HCT116 (cell line): ENCODE measurements around the gene SAMD7. TPM values are rescaled to one million over a fixed set of nuclear protein-coding genes. Genes with fewer than 3 reads are reported as not detected.

ENCODE experiments used
- ATAC-seq: fragments of 200-7000 bp; cut with Tn5 transposase; 2 replicates; pipeline ENCODE4 v1.9.1; 2020; ENCODE audit warnings: mild to moderate bottlenecking, moderate library complexity
- BruUV-seq: library from RNA; stranded (reverse); fragments of 400-500 nt; replicated peaks from 2 replicates; lab custom pipeline; 2021; lab: Mats Ljungman, UMichigan
- CTCF ChIA-PET: fragments of 300-600 bp; sonication (Branson Sonifier 250); formaldehyde crosslinking; loops from one replicate; lab custom pipeline; 2021; ENCODE audit warnings: antibody characterized with exemption; lab: Charles Lee
- POLR2A ChIA-PET: fragments of 300-600, 350-600 bp; sonication (Branson Sonifier 250); formaldehyde crosslinking; loops from one replicate; lab custom pipeline; 2021; ENCODE audit warnings: antibody characterized with exemption; lab: Charles Lee
- RAD21 ChIA-PET, 2 experiments: fragments of 300-600 bp; sonication (Branson Sonifier 250); formaldehyde crosslinking; loops; one replicate each; lab custom pipeline; 2023; ENCODE audit warnings: low total read pairs in 2 of 2; ENCODE audit not compliant: uncharacterized antibody in 2 of 2, unreplicated experiment in 2 of 2, low non-redundant PET in 1 of 2; lab: Charles Lee
- DNase-seq: peaks from one replicate; pipeline ENCODE4 v3.0.0-alpha.2; 2010; ENCODE audit warnings: low read depth, low spot score
- H2AFZ ChIP-seq: fragments of 200-600 bp; shearing (Covaris generic), sonication (generic); 2 replicates; pipeline ENCODE4 v1.6.1; 2017; ENCODE audit warnings: low read depth, mixed run types, mixed read lengths, antibody characterized with exemption, low read length; ENCODE audit not compliant: poor library complexity, severe bottlenecking
- H3K27ac ChIP-seq: 2 replicates; pipeline ENCODE4 v1.5.1; 2012; ENCODE audit warnings: low read depth, low read length
- H3K27me3 ChIP-seq: fragments of 200-600 bp; sonication (generic); 2 replicates; pipeline ENCODE4 v1.6.1; 2016; ENCODE audit warnings: mixed run types, low read length, mixed read lengths; ENCODE audit not compliant: insufficient read depth
- H3K36me3 ChIP-seq, 2 experiments: fragments of 200-500 bp in 1 of 2; fragments of 200-600 bp in 1 of 2; sonication (Bioruptor generic) in 1 of 2; sonication (generic) in 1 of 2; 2 replicates each; pipeline versions ENCODE4 v1.5.1 to v1.6.1; 2014 to 2016; ENCODE audit warnings: low read length in 2 of 2, inconsistent platforms in 1 of 2, mixed read lengths in 1 of 2, mixed run types in 1 of 2; ENCODE audit not compliant: insufficient read depth in 2 of 2, control insufficient read depth in 1 of 2
- H3K4me1 ChIP-seq, 2 experiments: fragments of 200-600 bp in 1 of 2; sonication (generic) in 1 of 2; 2 replicates each; pipeline versions ENCODE4 v1.5.1 to v1.6.1; 2012 to 2017; ENCODE audit warnings: low read length in 2 of 2, inconsistent platforms in 1 of 2, mild to moderate bottlenecking in 1 of 2, mixed read lengths in 1 of 2, mixed run types in 1 of 2, moderate library complexity in 1 of 2; ENCODE audit not compliant: insufficient read depth in 2 of 2, control insufficient read depth in 1 of 2
- H3K4me2 ChIP-seq: fragments of 200-600 bp; sonication (generic); 2 replicates; pipeline ENCODE4 v1.6.1; 2017; ENCODE audit warnings: mixed run types, low read length, mixed read lengths
- H3K4me3 ChIP-seq, 2 experiments: fragments of 200-600 bp in 1 of 2; sonication (generic) in 1 of 2; replicated peaks in 1 of 2; 2 replicates each; pipeline ENCODE4 v1.5.1; 2011 to 2016; ENCODE audit warnings: low read length in 2 of 2, control low read depth in 1 of 2, low read depth in 1 of 2, mild to moderate bottlenecking in 1 of 2, mixed read lengths in 1 of 2, mixed run types in 1 of 2
- H3K79me2 ChIP-seq: fragments of 200-600 bp; sonication (generic); 2 replicates; pipeline ENCODE4 v1.6.1; 2017; ENCODE audit warnings: mild to moderate bottlenecking, mixed run types, low read length, moderate library complexity, mixed read lengths; ENCODE audit not compliant: insufficient read depth
- H3K9ac ChIP-seq: fragments of 200-600 bp; sonication (generic); 2 replicates; pipeline ENCODE4 v1.6.1; 2016; ENCODE audit warnings: low read length, mixed read lengths
- H3K9me2 ChIP-seq: fragments of 200-600 bp; sonication (generic), shearing (Covaris generic); 2 replicates; pipeline ENCODE4 v1.6.1; 2017; ENCODE audit warnings: mixed run types, mild to moderate bottlenecking, moderate library complexity; ENCODE audit not compliant: insufficient read depth
- H3K9me3 ChIP-seq, 2 experiments: fragments of 200-500 bp in 1 of 2; fragments of 200-600 bp in 1 of 2; sonication (Bioruptor generic) in 1 of 2; sonication (generic) in 1 of 2; 2 replicates each; pipeline ENCODE4 v1.6.1; 2014 to 2017; ENCODE audit warnings: low read length in 2 of 2, mixed read lengths in 2 of 2, inconsistent platforms in 1 of 2, low read depth in 1 of 2, mild to moderate bottlenecking in 1 of 2, mixed run types in 1 of 2, moderate library complexity in 1 of 2; ENCODE audit not compliant: control insufficient read depth in 1 of 2, insufficient read depth in 1 of 2
- H4K20me1 ChIP-seq: fragments of 200-600 bp; sonication (generic), shearing (Covaris generic); 2 replicates; pipeline ENCODE4 v1.6.1; 2017; ENCODE audit warnings: mixed run types, mild to moderate bottlenecking, moderate library complexity; ENCODE audit not compliant: insufficient read depth
- CBX3 ChIP-seq: IDR thresholded peaks from 2 replicates; pipeline ENCODE4 v1.6.1; 2012; ENCODE audit warnings: low read depth
- CEBPB ChIP-seq: IDR thresholded peaks from 2 replicates; pipeline ENCODE4 v1.6.1; 2012; ENCODE audit warnings: low read depth
- EGR1 ChIP-seq: IDR thresholded peaks from 2 replicates; pipeline ENCODE4 v1.6.1; 2012; ENCODE audit warnings: low read depth
- ELF1 ChIP-seq: IDR thresholded peaks from 2 replicates; pipeline ENCODE4 v1.6.1; 2012; ENCODE audit warnings: low read depth, borderline replicate concordance
- EZH2 ChIP-seq: fragments of 200-600 bp; sonication (generic); IDR thresholded peaks from 2 replicates; pipeline ENCODE4 v1.6.1; 2017; ENCODE audit warnings: antibody characterized with exemption, mixed run types
- EZH2phosphoT487 ChIP-seq: fragments of 200-600 bp; IDR thresholded peaks from 2 replicates; pipeline ENCODE4 v1.6.1; 2018; ENCODE audit warnings: antibody characterized with exemption, borderline replicate concordance
- JUND ChIP-seq: IDR thresholded peaks from 2 replicates; pipeline ENCODE4 v1.6.1; 2012
- POLR2AphosphoS5 ChIP-seq: IDR thresholded peaks from 2 replicates; pipeline ENCODE4 v1.6.1; 2011; ENCODE audit warnings: mild to moderate bottlenecking, low read depth, low read length, moderate library complexity
- RAD21 ChIP-seq: IDR thresholded peaks from 2 replicates; pipeline ENCODE4 v1.6.1; 2012; ENCODE audit warnings: low read depth, mild to moderate bottlenecking
- SIN3A ChIP-seq: IDR thresholded peaks from 2 replicates; pipeline ENCODE4 v1.6.1; 2012; ENCODE audit warnings: low read depth
- SRF ChIP-seq: IDR thresholded peaks from 2 replicates; pipeline ENCODE4 v1.6.1; 2012; ENCODE audit warnings: low read depth
- TCF7L2 ChIP-seq: IDR thresholded peaks from 2 replicates; pipeline ENCODE4 v1.7.0; 2011; ENCODE audit warnings: borderline replicate concordance, inconsistent platforms; ENCODE audit not compliant: insufficient read depth, insufficient read length; ENCODE audit errors: extremely low read depth
- YY1 ChIP-seq: IDR thresholded peaks from 2 replicates; pipeline ENCODE4 v1.6.1; 2011; ENCODE audit warnings: low read length, low read depth, moderate library complexity, mild to moderate bottlenecking; ENCODE audit not compliant: insufficient replicate concordance; ENCODE audit errors: extremely low read depth
- ZFX ChIP-seq: fragments of 450-650 bp; IDR thresholded peaks from 2 replicates; pipeline ENCODE4 v1.6.1; 2017
- ZNF274 ChIP-seq: fragments of 200-500 bp; sonication (Bioruptor generic); IDR thresholded peaks from 2 replicates; pipeline ENCODE4 v1.6.1; 2014; ENCODE audit warnings: mild to moderate bottlenecking, low read depth, low read length, inconsistent platforms
- intact Hi-C: fragments of 100-400 bp; cut with micrococcal nuclease; formaldehyde crosslinking; loops from 2 replicates; pipeline ENCODE4 v1.10.0; 2022
- total RNA-seq: library from RNA; stranded (reverse); gene quantifications from one replicate; pipeline ENCODE4 v1.2.1, GENCODE V29; 2021; ENCODE audit not compliant: unreplicated experiment
- TF ChIP-seq, protein P1 (sequence below), 3 experiments: fragments of 200-600 bp in 1 of 3; sonication (generic) in 1 of 3; IDR thresholded peaks in 2 of 3; conservative IDR thresholded peaks in 1 of 3; 2 replicates each; pipeline ENCODE4 v1.5.1; 2012 to 2017; ENCODE audit warnings: low read depth in 2 of 3, low read length in 2 of 3, antibody characterized with exemption in 1 of 3, borderline replicate concordance in 1 of 3, control low read depth in 1 of 3, mild to moderate bottlenecking in 1 of 3, mixed read lengths in 1 of 3, mixed run types in 1 of 3, moderate library complexity in 1 of 3; ENCODE audit not compliant: insufficient read depth in 1 of 3
- TF ChIP-seq, protein P2 (sequence below): IDR thresholded peaks from 2 replicates; pipeline ENCODE4 v1.6.1; 2012; ENCODE audit warnings: low read depth
- TF ChIP-seq, protein P3 (sequence below): IDR thresholded peaks from 2 replicates; pipeline ENCODE4 v1.6.1; 2011; ENCODE audit warnings: mild to moderate bottlenecking, low read length, moderate library complexity; ENCODE audit not compliant: insufficient replicate concordance; ENCODE audit errors: extremely low read depth

The SAMD7 gene
- total RNA-seq, 1 experiment from 2014 or later = not detected

DNA sequence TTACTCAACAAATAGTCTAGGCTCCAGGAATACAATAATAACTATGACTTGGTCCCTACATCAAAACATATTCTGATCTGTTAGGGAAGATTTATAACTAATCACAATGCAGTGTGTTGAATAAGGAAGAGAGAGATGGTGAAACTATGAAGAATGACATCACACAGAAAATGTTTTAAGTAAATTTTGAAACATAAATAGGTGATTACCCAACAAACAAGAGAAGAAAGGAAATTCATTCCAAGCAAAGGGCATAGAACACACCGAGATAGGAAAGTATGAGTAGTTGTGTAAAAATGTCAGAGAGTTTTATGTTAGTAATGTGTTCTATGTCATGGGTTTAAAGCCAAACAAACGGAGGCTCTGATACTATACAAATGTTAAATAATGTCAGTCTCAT, 68.7 kb downstream of the SAMD7 start (continued):
- TF ChIP-seq ZNF274 = no peak
- TF ChIP-seq, all 23 proteins: peak for 0

DNA sequence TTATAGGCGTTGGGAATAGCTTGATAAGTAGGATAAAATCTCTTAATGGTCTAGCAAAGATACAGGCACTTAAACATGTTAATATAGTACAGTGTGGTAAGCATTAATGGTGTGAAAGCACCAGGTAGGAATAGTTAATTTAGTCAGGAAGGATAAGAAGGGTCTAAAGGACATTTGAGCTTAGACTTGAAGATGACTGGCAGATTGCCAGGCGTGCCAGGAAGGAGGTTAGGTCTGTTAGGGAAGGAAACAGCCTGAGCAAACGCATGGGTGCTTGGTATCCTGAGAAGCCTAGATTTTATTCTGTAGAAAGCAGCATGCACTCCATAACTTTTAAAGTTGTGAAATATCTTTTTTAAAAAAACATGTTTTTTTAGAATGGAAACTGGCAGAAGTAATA, 72.9 kb downstream of the SAMD7 start:
- H3K4me2 ChIP-seq = no peak overlapping the region
- H4K20me1 ChIP-seq = no peaks in the 10 kb centered on the region
- POLR2A ChIA-PET = no interaction called here
- H3K4me1 ChIP-seq = no peaks in the 10 kb centered on the region
- no peak overlapping the region for H3K27ac ChIP-seq
- no peaks in the 10 kb centered on the region for H3K9me2 ChIP-seq
- peaks cover 23 to 57% of the 10 kb centered on the region in 2 experiments for H3K36me3 ChIP-seq
- H3K9me3 ChIP-seq = no peaks in the 10 kb centered on the region
- H2AFZ ChIP-seq = no peak overlapping the region
- intact Hi-C loops = no loop called here
- H3K79me2 ChIP-seq = no peaks in the 10 kb centered on the region; the same call in 1 of the 2 replicates
- RAD21 ChIA-PET = no interaction called here
- no peaks in the 10 kb centered on the region for H3K27me3 ChIP-seq
- no peak for TF ChIP-seq ELF1
- TF ChIP-seq EZH2 = no peak
- TF ChIP-seq EGR1 = no peak
- TF ChIP-seq EZH2phosphoT487 = no peak
- TF ChIP-seq RAD21 = no peak
- TF ChIP-seq CBX3 = no peak
- TF ChIP-seq, protein P1, sequence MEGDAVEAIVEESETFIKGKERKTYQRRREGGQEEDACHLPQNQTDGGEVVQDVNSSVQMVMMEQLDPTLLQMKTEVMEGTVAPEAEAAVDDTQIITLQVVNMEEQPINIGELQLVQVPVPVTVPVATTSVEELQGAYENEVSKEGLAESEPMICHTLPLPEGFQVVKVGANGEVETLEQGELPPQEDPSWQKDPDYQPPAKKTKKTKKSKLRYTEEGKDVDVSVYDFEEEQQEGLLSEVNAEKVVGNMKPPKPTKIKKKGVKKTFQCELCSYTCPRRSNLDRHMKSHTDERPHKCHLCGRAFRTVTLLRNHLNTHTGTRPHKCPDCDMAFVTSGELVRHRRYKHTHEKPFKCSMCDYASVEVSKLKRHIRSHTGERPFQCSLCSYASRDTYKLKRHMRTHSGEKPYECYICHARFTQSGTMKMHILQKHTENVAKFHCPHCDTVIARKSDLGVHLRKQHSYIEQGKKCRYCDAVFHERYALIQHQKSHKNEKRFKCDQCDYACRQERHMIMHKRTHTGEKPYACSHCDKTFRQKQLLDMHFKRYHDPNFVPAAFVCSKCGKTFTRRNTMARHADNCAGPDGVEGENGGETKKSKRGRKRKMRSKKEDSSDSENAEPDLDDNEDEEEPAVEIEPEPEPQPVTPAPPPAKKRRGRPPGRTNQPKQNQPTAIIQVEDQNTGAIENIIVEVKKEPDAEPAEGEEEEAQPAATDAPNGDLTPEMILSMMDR (IDR thresholded peaks at IDR 0.05 in 2 of 3, conservative IDR thresholded peaks at IDR 0.05 in 1 of 3; ENCODE audit: borderline replicate concordance in 1 of 3, insufficient read depth in 1 of 3, low read depth in 2 of 3, low read length in 2 of 3) = no peak
- no peak for TF ChIP-seq TCF7L2
- no peak for TF ChIP-seq ZNF274
- TF ChIP-seq, protein P2, sequence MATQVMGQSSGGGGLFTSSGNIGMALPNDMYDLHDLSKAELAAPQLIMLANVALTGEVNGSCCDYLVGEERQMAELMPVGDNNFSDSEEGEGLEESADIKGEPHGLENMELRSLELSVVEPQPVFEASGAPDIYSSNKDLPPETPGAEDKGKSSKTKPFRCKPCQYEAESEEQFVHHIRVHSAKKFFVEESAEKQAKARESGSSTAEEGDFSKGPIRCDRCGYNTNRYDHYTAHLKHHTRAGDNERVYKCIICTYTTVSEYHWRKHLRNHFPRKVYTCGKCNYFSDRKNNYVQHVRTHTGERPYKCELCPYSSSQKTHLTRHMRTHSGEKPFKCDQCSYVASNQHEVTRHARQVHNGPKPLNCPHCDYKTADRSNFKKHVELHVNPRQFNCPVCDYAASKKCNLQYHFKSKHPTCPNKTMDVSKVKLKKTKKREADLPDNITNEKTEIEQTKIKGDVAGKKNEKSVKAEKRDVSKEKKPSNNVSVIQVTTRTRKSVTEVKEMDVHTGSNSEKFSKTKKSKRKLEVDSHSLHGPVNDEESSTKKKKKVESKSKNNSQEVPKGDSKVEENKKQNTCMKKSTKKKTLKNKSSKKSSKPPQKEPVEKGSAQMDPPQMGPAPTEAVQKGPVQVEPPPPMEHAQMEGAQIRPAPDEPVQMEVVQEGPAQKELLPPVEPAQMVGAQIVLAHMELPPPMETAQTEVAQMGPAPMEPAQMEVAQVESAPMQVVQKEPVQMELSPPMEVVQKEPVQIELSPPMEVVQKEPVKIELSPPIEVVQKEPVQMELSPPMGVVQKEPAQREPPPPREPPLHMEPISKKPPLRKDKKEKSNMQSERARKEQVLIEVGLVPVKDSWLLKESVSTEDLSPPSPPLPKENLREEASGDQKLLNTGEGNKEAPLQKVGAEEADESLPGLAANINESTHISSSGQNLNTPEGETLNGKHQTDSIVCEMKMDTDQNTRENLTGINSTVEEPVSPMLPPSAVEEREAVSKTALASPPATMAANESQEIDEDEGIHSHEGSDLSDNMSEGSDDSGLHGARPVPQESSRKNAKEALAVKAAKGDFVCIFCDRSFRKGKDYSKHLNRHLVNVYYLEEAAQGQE = no peak
- no peak for TF ChIP-seq POLR2AphosphoS5
- no peak for TF ChIP-seq SRF
- no peak for TF ChIP-seq SIN3A
- no peak for TF ChIP-seq ZFX
- TF ChIP-seq CEBPB = no peak
- TF ChIP-seq YY1 = no peak
- TF ChIP-seq, protein P3, sequence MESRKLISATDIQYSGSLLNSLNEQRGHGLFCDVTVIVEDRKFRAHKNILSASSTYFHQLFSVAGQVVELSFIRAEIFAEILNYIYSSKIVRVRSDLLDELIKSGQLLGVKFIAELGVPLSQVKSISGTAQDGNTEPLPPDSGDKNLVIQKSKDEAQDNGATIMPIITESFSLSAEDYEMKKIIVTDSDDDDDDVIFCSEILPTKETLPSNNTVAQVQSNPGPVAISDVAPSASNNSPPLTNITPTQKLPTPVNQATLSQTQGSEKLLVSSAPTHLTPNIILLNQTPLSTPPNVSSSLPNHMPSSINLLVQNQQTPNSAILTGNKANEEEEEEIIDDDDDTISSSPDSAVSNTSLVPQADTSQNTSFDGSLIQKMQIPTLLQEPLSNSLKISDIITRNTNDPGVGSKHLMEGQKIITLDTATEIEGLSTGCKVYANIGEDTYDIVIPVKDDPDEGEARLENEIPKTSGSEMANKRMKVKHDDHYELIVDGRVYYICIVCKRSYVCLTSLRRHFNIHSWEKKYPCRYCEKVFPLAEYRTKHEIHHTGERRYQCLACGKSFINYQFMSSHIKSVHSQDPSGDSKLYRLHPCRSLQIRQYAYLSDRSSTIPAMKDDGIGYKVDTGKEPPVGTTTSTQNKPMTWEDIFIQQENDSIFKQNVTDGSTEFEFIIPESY = no peak
- no peak for TF ChIP-seq JUND
- no peak overlapping the region for H3K9ac ChIP-seq
- CTCF ChIA-PET = no interaction called here
- BruUV-seq = no TSS peak
- no peak overlapping the region for H3K4me3 ChIP-seq
- ATAC-seq (no peak), DNase-seq (no peak)
